B cell (primary cell): ENCODE measurements around the gene AIF1. TPM values are rescaled to one million over a fixed set of nuclear protein-coding genes. Genes with fewer than 3 reads are reported as not detected.

Source experiments
- ATAC-seq: fragments of 200-7000 bp; cut with Tn5 transposase; one replicate; pipeline ENCODE4 v1.10.0; 2021; ENCODE audit warnings: low read depth, mild to moderate bottlenecking, moderate number of reproducible peaks, moderate library complexity
- CTCF ChIA-PET: fragments of 350-600 bp; sonication (Branson Sonifier 250); formaldehyde crosslinking; loops from one replicate; lab custom pipeline; 2021; ENCODE audit warnings: antibody characterized with exemption, inconsistent platforms; lab: Charles Lee
- POLR2A ChIA-PET: fragments of 350-600 bp; sonication (Branson Sonifier 250); formaldehyde crosslinking; loops from one replicate; lab custom pipeline; 2021; ENCODE audit warnings: antibody characterized with exemption; lab: Charles Lee
- DNase-seq: peaks from one replicate; pipeline ENCODE4 v3.0.0; 2013
- H2AFZ ChIP-seq: 2 replicates; pipeline ENCODE4 v1.6.1; 2012; ENCODE audit warnings: mild to moderate bottlenecking, low read depth, low read length; ENCODE audit not compliant: insufficient read depth, poor library complexity, severe bottlenecking
- H3K27ac ChIP-seq, 2 donors: 1 replicate in 1 of 2; 2 replicates in 1 of 2; pipeline ENCODE4 v1.5.1; 2012 to 2013; ENCODE audit warnings: low read length in 2 of 2, mild to moderate bottlenecking in 2 of 2, moderate library complexity in 1 of 2
- H3K27me3 ChIP-seq, 4 experiments: fragments of 200-600 bp in 1 of 4; sonication (generic) in 1 of 4; replicated peaks in 1 of 4; 1 replicate in 2 of 4; 2 replicates in 2 of 4; pipeline versions ENCODE4 v1.6.1 to v1.7.0; 2013 to 2016; ENCODE audit warnings: low read length in 3 of 4, mild to moderate bottlenecking in 2 of 4, mixed read lengths in 1 of 4, moderate library complexity in 1 of 4; ENCODE audit not compliant: insufficient read depth in 4 of 4, control insufficient read depth in 3 of 4; ENCODE audit errors: control extremely low read depth in 1 of 4
- H3K36me3 ChIP-seq, 2 experiments: replicated peaks in 1 of 2; 1 replicate in 1 of 2; 2 replicates in 1 of 2; pipeline versions ENCODE4 v1.6.1 to v1.7.1; 2013; ENCODE audit warnings: low read length in 1 of 2; ENCODE audit not compliant: insufficient read depth in 2 of 2, control insufficient read depth in 1 of 2; ENCODE audit errors: control extremely low read depth in 1 of 2, extremely low read depth in 1 of 2
- H3K4me1 ChIP-seq, 2 donors: fragments of 200-600 bp in 1 of 2; sonication (generic) in 1 of 2; 1 replicate in 1 of 2; 2 replicates in 1 of 2; pipeline versions ENCODE4 v1.5.1 to v1.6.1; 2013 to 2017; ENCODE audit warnings: low read length in 2 of 2; ENCODE audit not compliant: control insufficient read depth in 2 of 2, insufficient read depth in 2 of 2
- H3K4me2 ChIP-seq: replicated peaks from 2 replicates; pipeline ENCODE3; 2012; ENCODE audit warnings: mild to moderate bottlenecking, low read depth, low read length; ENCODE audit not compliant: poor library complexity, severe bottlenecking
- H3K4me3 ChIP-seq, 5 experiments: fragments of 200-600 bp in 1 of 5; sonication (generic) in 1 of 5; 1 replicate in 3 of 5; 2 replicates in 2 of 5; pipeline versions ENCODE4 v1.5.1 to v1.7.0; 2011 to 2016; ENCODE audit warnings: low read length in 4 of 5, mild to moderate bottlenecking in 4 of 5, low read depth in 2 of 5, control low read depth in 1 of 5, moderate library complexity in 1 of 5; ENCODE audit not compliant: insufficient read depth in 1 of 5; ENCODE audit errors: control extremely low read depth in 1 of 5, extremely low read depth in 1 of 5
- H3K79me2 ChIP-seq: fragments of 200-600 bp; sonication (generic); one replicate; pipeline ENCODE4 v1.6.0; 2016; ENCODE audit warnings: low read length; ENCODE audit not compliant: control insufficient read depth, insufficient read depth
- H3K9ac ChIP-seq: fragments of 200-600 bp; sonication (generic); 2 replicates; pipeline ENCODE4 v1.6.1; 2017; ENCODE audit warnings: mild to moderate bottlenecking, low read length, moderate library complexity
- H3K9me3 ChIP-seq, 3 donors: one replicate each; pipeline versions ENCODE4 v1.6.1 to v1.7.1; 2013; ENCODE audit warnings: low read length in 2 of 3; ENCODE audit not compliant: control insufficient read depth in 2 of 3, insufficient read depth in 1 of 3; ENCODE audit errors: control extremely low read depth in 1 of 3
- H4K20me1 ChIP-seq: 2 replicates; pipeline ENCODE4 v1.6.0; 2012; ENCODE audit warnings: mild to moderate bottlenecking, low read length; ENCODE audit not compliant: insufficient read depth, control insufficient read depth, poor library complexity, severe bottlenecking
- H3K27ac Mint-ChIP-seq: one replicate; pipeline ENCODE4 v1.8.0; 2021; ENCODE audit warnings: mixed read lengths
- H3K27me3 Mint-ChIP-seq: one replicate; pipeline ENCODE4 v1.8.0; 2021; ENCODE audit warnings: mixed read lengths
- H3K4me1 Mint-ChIP-seq: one replicate; pipeline ENCODE4 v1.8.0; 2021; ENCODE audit warnings: mixed read lengths
- H3K4me3 Mint-ChIP-seq: one replicate; pipeline ENCODE4 v1.8.0; 2021; ENCODE audit warnings: mixed read lengths
- H3K9me3 Mint-ChIP-seq: one replicate; pipeline ENCODE4 v1.8.0; 2022; ENCODE audit warnings: mixed read lengths; ENCODE audit not compliant: insufficient read depth
- CTCF ChIP-seq: fragments of 200-600 bp; IDR thresholded peaks from one replicate; pipeline ENCODE4 v1.8.0; 2022; ENCODE audit warnings: antibody characterized with exemption, mild to moderate bottlenecking
- EZH2 ChIP-seq: IDR thresholded peaks from 2 replicates; pipeline ENCODE4 v1.6.1; 2012; ENCODE audit warnings: borderline replicate concordance, low read depth, mild to moderate bottlenecking, moderate library complexity, low read length; ENCODE audit not compliant: insufficient read depth, poor library complexity, severe bottlenecking
- WGBS: methylation state at CpG from one replicate; pipeline ENCODE4 v1.1.5; 2013; ENCODE audit warnings: missing lambda C conversion rate; ENCODE audit not compliant: insufficient coverage; 5-methylcytosine and 5-hydroxymethylcytosine counted together
- intact Hi-C: fragments of 100-400 bp; cut with micrococcal nuclease; formaldehyde crosslinking; loops from one replicate; pipeline ENCODE4 v1.10.0; 2022
- polyA plus RNA-seq: library from polyadenylated mRNA; depleted of rRNA; stranded (reverse); fragments of >200 nt; gene quantifications from 2 replicates; pipeline ENCODE4 v1.2.3, GENCODE V29; 2012
- total RNA-seq, 2 donors: library from RNA; stranded (reverse); fragments of 120-200 nt in 1 of 2; gene quantifications; 1 replicate in 1 of 2; 2 replicates in 1 of 2; pipeline versions ENCODE4 v1.2.3 to v1.2.4, GENCODE V29; 2013 to 2022

Gene AIF1
- total and polyA plus RNA-seq, 2 donors (not counting 1 experiment from before 2014, with no cell fraction given), result 1.3 to 7.5 TPM

GRCh38 chr6:31633447-31633846 lies 18.4 kb downstream of the AIF1 start:
- Mint-ChIP-seq H3K27me3 (no peaks in the 10 kb centered on the region), H3K27ac (no peak overlapping the region), H3K9me3 (no peaks in the 10 kb centered on the region), H3K4me1 (no peaks in the 10 kb centered on the region), H3K4me3 (no peak overlapping the region)
- Histone ChIP-seq H3K4me1 (no peaks in the 10 kb centered on the region), H3K36me3 (peaks cover 7 to 84% of the 10 kb centered on the region in 2 experiments), H4K20me1 (peaks cover 39% of the 10 kb centered on the region), H3K4me3 (no peak overlapping the region), H3K9ac (no peak overlapping the region), H3K79me2 (peaks cover 6% of the 10 kb centered on the region), H3K9me3 (no peaks in the 10 kb centered on the region), H3K4me2 (no peak overlapping the region), H3K27me3 (no peaks in the 10 kb centered on the region), H2AFZ (no peak overlapping the region), H3K27ac (no peak overlapping the region)
- 100% methylated on average over 3 of the region's 7 CpGs for WGBS
- ATAC-seq (no peak), DNase-seq (no peak)
- TF ChIP-seq EZH2 (no peak), CTCF (no peak)
- ChIA-PET POLR2A (interaction anchor here (2.0 kb wide), 1 partner anchor 19 kb away, joined by 6 read pairs; the partner anchor contains the start of gene BAG6), CTCF (interaction anchor here (1.4 kb wide), 1 partner anchor 82 kb away, joined by 4 read pairs; no protein-coding TSS in a partner anchor)
- intact Hi-C loops, result no loop called here

- no peak overlapping the region for H3K4me3 Mint-ChIP-seq
- Histone ChIP-seq H3K4me2 (no peak overlapping the region), H3K36me3 (peaks cover 7 to 87% of the 10 kb centered on the region in 2 experiments), H3K9me3 (no peaks in the 10 kb centered on the region), H4K20me1 (peaks cover 34% of the 10 kb centered on the region), H3K27me3 (no peaks in the 10 kb centered on the region), H3K4me3 (no peak overlapping the region), H2AFZ (no peak overlapping the region), H3K79me2 (peaks cover 6% of the 10 kb centered on the region), H3K27ac (no peak overlapping the region), H3K9ac (no peak overlapping the region), H3K4me1 (no peaks in the 10 kb centered on the region)
- no peaks in the 10 kb centered on the region for H3K4me1 Mint-ChIP-seq
- no peak for ATAC-seq
- H3K9me3 Mint-ChIP-seq, result no peaks in the 10 kb centered on the region
- ChIA-PET POLR2A (interaction anchor here (2.0 kb wide), 1 partner anchor 18 kb away, joined by 6 read pairs; the partner anchor contains the start of gene BAG6), CTCF (interaction anchor here (1.1 to 1.4 kb wide), 2 partner anchors 36 to 83 kb away, joined by 3 to 4 read pairs; no protein-coding TSS in a partner anchor)
- WGBS, result 100% methylated on average over 1 of the region's 3 CpGs
- intact Hi-C loops, result no loop called here
- H3K27ac Mint-ChIP-seq, result no peak overlapping the region
- no peak for DNase-seq
- TF ChIP-seq EZH2 (no peak), CTCF (no peak)
- no peaks in the 10 kb centered on the region for H3K27me3 Mint-ChIP-seq
These were observed 19.1 kb downstream of the AIF1 start for GRCh38 chr6:31634131-31634530.
